ENCODE results near the gene RAMP2.

The RAMP2 gene

GRCh38 chr17:42754782-42755181 lies 6.2 kb upstream of the RAMP2 start:
- TF ChIP-seq EZH2phosphoT487 (IDR thresholded peaks at IDR 0.05; ENCODE audit: borderline replicate concordance) (no peak), CTCF (conservative IDR thresholded peaks at IDR 0.05; ENCODE audit: low read length) (no peak)
- no peaks in the 10 kb centered on the region for H3K9me2 ChIP-seq (replicated peaks; ENCODE audit: low read depth, low read length)
- H4K20me1 ChIP-seq (ENCODE audit: insufficient read depth, low read length, poor library complexity, severe bottlenecking), result no peaks in the 10 kb centered on the region
- H3K36me3 ChIP-seq (ENCODE audit: insufficient read depth, low read length), result no peaks in the 10 kb centered on the region
- H2AFZ ChIP-seq (ENCODE audit: low read length), result no peak overlapping the region
- no peak overlapping the region for H3K4me3 ChIP-seq (ENCODE audit: low read length, poor library complexity, severe bottlenecking)
- H3K4me1 ChIP-seq (ENCODE audit: insufficient read depth, low read length, poor library complexity, severe bottlenecking), result no peaks in the 10 kb centered on the region
- no peaks in the 10 kb centered on the region for H3K27me3 ChIP-seq (ENCODE audit: insufficient read depth, low read length, poor library complexity, severe bottlenecking)
- no peaks in the 10 kb centered on the region for H3K79me2 ChIP-seq (ENCODE audit: insufficient read depth, low read length)
- H3K9me3 ChIP-seq (ENCODE audit: insufficient read depth, low read depth, low read length), result no peaks in the 10 kb centered on the region
- no peak overlapping the region for H3K9ac ChIP-seq (ENCODE audit: low read depth, low read length, poor library complexity, severe bottlenecking)
- no peak overlapping the region for H3K4me2 ChIP-seq (ENCODE audit: low read depth, low read length, poor library complexity, severe bottlenecking)
- H3F3A ChIP-seq (ENCODE audit: low read depth), result no peaks in the 10 kb centered on the region

GRCh38 chr17:42759982-42760651 lies 910 bp upstream of the RAMP2 start:
- Histone ChIP-seq H3K4me3 (ENCODE audit: low read length, poor library complexity, severe bottlenecking) (no peak overlapping the region), H3K9me3 (ENCODE audit: insufficient read depth, low read depth, low read length) (no peaks in the 10 kb centered on the region), H3K4me2 (ENCODE audit: low read depth, low read length, poor library complexity, severe bottlenecking) (no peak overlapping the region)

GRCh38 chr17:42761638-42762037 lies 611 bp downstream of the RAMP2 start:
- no peak overlapping the region for H3K9ac ChIP-seq (ENCODE audit: low read depth, low read length, poor library complexity, severe bottlenecking)
- TF ChIP-seq CTCF (conservative IDR thresholded peaks at IDR 0.05; ENCODE audit: low read length) (no peak), EZH2phosphoT487 (IDR thresholded peaks at IDR 0.05; ENCODE audit: borderline replicate concordance) (no peak)
- no peak overlapping the region for H3K4me3 ChIP-seq (ENCODE audit: low read length, poor library complexity, severe bottlenecking)
- H3K27me3 ChIP-seq (ENCODE audit: insufficient read depth, low read length, poor library complexity, severe bottlenecking), result peaks cover 12% of the 10 kb centered on the region
- no peaks in the 10 kb centered on the region for H3K36me3 ChIP-seq (ENCODE audit: insufficient read depth, low read length)
- no peaks in the 10 kb centered on the region for H3K9me3 ChIP-seq (ENCODE audit: insufficient read depth, low read depth, low read length)
- no peaks in the 10 kb centered on the region for H3F3A ChIP-seq (ENCODE audit: low read depth)
- H3K4me2 ChIP-seq (ENCODE audit: low read depth, low read length, poor library complexity, severe bottlenecking), result no peak overlapping the region
- no peaks in the 10 kb centered on the region for H4K20me1 ChIP-seq (ENCODE audit: insufficient read depth, low read length, poor library complexity, severe bottlenecking)
- H3K79me2 ChIP-seq (ENCODE audit: insufficient read depth, low read length), result no peaks in the 10 kb centered on the region
- H3K9me2 ChIP-seq (replicated peaks; ENCODE audit: low read depth, low read length), result no peaks in the 10 kb centered on the region
- no peaks in the 10 kb centered on the region for H3K4me1 ChIP-seq (ENCODE audit: insufficient read depth, low read length, poor library complexity, severe bottlenecking)
- H2AFZ ChIP-seq (ENCODE audit: low read length), result no peak overlapping the region

More at GRCh38 chr17:42759982-42760651, 910 bp upstream of the RAMP2 start:
- peaks cover 12% of the 10 kb centered on the region for H3K27me3 ChIP-seq (ENCODE audit: insufficient read depth, low read length, poor library complexity, severe bottlenecking)
- H3K9me2 ChIP-seq (replicated peaks; ENCODE audit: low read depth, low read length), result no peaks in the 10 kb centered on the region
- H3K36me3 ChIP-seq (ENCODE audit: insufficient read depth, low read length), result no peaks in the 10 kb centered on the region
- H3K4me1 ChIP-seq (ENCODE audit: insufficient read depth, low read length, poor library complexity, severe bottlenecking), result no peaks in the 10 kb centered on the region
- no peaks in the 10 kb centered on the region for H3F3A ChIP-seq (ENCODE audit: low read depth)
- no peak overlapping the region for H2AFZ ChIP-seq (ENCODE audit: low read length)
- TF ChIP-seq EZH2phosphoT487 (IDR thresholded peaks at IDR 0.05; ENCODE audit: borderline replicate concordance), result no peak
- TF ChIP-seq CTCF (conservative IDR thresholded peaks at IDR 0.05; ENCODE audit: low read length), result no peak
- H3K79me2 ChIP-seq (ENCODE audit: insufficient read depth, low read length), result no peaks in the 10 kb centered on the region
- H3K9ac ChIP-seq (ENCODE audit: low read depth, low read length, poor library complexity, severe bottlenecking), result no peak overlapping the region
- H4K20me1 ChIP-seq (ENCODE audit: insufficient read depth, low read length, poor library complexity, severe bottlenecking), result no peaks in the 10 kb centered on the region

All from Loucy (cell line).